Colon (tissue), 2 donors: Measurements from ENCODE around the gene TLE4.

Experiments
- FAIRE-seq: peaks from 2 replicates; lab custom pipeline; 2012; peaks lifted over from hg19 to GRCh38; lab: Jason Lieb, UNC
- donor health status: control.
- donor health status: control.

The TLE4 gene

DNA sequence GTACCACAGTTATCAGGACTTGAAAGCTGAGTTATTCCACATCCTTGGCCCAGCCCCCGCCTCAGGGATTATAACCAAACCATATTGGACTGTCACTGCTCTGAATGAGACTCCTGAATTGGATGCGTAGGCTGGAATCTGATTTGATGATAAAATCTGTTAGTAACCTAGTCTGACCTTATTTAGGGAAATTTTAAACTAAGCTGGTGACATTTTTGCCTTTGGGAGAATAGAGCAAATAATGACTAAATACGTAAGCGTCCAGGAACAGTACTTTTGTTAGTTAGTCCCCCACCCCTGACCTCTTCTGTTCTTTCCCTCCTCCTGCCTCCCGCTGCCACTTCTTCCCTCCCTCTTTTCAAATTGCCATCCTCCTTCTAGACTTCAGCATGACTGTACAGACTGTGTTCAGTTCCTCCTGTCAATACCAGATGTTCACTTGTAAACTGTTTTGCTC lies 92.6 kb downstream of the TLE4 start:
- FAIRE-seq = no peak

DNA sequence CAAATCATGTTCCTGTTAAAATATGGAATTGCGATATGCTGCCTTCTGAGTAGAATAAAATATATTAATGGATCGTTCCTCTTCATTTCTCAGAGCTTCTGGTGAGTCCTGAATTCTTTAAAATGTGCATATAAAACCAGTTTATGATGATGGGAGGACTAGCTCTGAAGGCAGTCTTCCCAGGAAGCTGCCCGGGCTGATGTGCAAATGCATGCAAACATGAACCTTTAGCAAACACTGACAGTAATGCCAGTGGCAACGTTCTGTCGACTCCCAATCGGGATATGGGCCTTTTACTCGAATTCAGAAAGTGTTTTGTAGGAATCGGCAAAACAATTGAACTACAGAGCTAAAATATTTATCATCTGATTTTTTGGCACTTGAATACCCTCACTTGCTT lies 93.6 kb downstream of the TLE4 start:
- FAIRE-seq = no peak

DNA sequence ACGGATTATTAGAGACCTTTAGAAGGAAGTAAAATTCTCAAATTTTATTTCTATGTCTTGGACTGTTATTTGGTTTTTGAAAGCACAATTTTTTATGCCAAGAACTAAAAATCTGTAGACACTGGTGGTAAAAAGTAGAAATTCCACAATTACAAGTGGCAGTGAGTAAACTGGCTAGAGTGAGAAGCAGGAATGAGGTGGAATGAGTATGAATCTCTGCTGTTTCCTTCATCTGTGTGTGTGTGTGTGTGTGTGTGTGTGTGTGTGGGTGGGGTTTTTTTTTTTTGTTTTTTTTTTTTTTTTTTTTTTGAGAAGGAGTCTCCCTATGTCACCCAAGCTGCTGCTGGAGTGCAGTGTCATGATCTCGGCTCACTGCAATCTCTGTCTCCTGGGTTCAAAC lies 94.2 kb downstream of the TLE4 start:
- FAIRE-seq = no peak

- no peak for FAIRE-seq
Observed at GRCh38 chr9:79667120-79667519, 95.4 kb downstream of the TLE4 start.

- no peak for FAIRE-seq
Observed at GRCh38 chr9:79667817-79668436, 96.2 kb downstream of the TLE4 start.

DNA sequence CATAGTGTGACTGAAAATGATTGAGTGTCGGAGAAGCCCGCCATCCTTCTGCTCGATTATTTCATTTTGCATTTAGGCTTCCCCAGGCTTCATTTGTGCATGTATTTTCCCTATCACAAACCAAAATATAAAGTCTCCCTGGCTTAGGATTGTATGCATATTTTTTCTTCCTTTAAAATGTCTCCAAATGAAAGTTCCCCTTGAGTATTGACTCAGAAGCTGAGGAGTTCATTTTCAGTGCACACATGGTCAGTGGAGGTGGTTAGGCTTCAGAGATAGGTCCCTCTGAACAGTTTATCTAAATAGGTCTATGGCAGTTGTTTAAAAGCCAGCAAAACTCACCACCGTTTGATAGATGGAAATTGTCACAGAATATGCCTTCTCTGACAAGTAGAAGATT lies 97.2 kb downstream of the TLE4 start:
- no peak for FAIRE-seq

- no peak for FAIRE-seq
Observed at GRCh38 chr9:79670269-79670961, 98.7 kb downstream of the TLE4 start.

DNA sequence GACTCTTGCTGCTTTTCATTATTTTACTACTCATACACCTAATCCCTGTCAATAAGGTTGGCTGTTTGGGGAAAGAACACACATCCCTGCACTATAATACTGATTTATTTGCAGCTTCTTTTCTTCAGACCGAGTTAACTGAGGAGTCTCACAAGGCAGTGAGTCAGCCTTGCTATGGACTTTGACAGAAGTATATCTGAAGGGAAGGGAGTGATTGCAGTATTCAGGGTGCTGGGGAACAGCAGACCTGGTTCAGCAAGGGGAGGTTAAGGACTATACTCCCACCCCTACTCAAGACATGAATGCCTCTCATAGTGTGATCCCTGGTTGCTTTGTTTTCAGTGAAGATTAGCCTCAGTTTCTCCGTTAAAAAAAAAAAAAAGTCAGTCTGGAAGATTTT lies 99.8 kb downstream of the TLE4 start:
- FAIRE-seq = no peak

- FAIRE-seq = no peak
Observed at GRCh38 chr9:79672236-79672635, 100.5 kb downstream of the TLE4 start.

- FAIRE-seq = no peak
Observed at GRCh38 chr9:79672891-79673290, 101.1 kb downstream of the TLE4 start.

- FAIRE-seq = no peak
Observed at GRCh38 chr9:79673614-79674013, 101.8 kb downstream of the TLE4 start.

DNA sequence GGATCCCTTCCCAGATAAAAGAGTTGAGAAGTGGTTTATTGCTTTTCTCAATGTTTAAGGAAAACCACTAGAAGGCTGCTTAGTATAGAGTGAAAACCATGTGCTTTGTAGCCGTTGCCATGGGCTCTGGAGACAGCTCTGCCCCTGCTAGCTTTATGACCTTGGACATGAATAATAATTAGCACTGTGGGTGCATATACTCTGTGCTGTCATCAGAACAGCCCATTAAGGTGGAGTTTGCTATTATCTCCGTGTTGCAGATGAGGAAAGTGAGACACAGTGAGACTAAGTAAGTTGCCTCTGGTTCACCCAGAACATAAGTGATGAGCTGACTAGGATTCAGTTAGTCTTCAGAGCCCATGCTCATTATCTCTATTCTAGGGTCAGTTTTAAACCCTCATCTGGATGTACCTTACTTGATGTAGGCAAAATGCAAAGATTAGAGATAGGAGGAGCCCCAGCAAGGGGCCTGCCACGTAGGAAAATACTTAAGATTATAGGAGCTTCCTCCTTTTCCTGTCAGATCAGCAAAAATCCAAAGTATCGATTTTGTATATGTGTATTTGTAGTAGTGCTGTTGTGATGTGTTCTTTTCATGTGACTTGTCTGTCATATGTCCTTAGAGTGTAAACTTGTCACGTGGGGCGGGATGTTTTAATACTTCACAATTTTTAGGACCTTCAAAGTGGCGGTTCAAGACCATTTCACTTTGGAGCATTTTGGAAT lies 102.5 kb downstream of the TLE4 start:
- no peak for FAIRE-seq

GRCh38 chr9:79681576-79681975 lies 109.8 kb downstream of the TLE4 start:
- no peak for FAIRE-seq

- no peak for FAIRE-seq
Observed at GRCh38 chr9:79682076-79682736, 110.4 kb downstream of the TLE4 start.

- no peak for FAIRE-seq
Observed at GRCh38 chr9:79684059-79684458, 112.3 kb downstream of the TLE4 start.

DNA sequence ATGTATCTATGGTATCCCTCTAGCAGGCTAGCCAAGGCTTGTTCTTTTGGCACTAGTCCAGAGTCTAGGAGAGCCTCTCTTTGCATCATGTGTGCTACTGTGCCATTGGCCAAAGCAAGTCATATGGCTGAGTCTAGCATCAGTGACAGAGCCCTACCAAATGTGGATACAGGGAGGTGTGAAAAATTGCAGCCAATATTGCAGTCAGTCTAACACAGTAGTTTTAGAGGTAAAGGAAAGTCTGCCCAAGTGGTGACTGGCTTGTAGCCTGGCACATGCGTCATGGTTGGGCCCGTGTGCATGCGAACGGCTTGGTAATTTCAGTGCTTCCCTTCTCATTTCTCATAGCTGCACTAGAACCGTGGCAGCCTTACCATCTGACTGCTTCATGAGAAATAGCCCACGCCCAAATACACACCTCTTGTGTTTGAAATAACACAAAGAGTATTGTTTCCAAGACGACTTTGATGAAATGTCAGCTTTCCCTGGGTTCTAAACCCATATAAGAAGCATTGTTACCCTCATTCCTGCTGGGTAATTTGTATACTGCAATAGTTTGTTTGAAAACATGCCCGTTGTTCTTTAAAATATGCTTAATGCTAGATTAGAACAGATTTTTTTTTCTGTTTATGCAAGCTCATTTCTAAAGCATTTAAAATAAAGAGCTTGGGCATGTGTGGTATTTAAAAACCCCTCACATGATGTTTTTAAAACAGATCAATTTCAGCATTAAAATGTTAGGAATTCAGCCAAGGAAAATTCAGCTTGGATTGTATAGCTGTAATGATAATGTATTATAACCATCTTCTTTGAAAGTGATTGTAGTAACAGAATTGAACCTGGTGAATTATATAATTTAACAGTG lies 113.2 kb downstream of the TLE4 start:
- FAIRE-seq = no peak

- FAIRE-seq = no peak
Observed at GRCh38 chr9:79685577-79685976, 113.8 kb downstream of the TLE4 start.

GRCh38 chr9:79686381-79687130 lies 114.8 kb downstream of the TLE4 start:
- no peak for FAIRE-seq

- FAIRE-seq = no peak
Observed at GRCh38 chr9:79687131-79687447, 115.3 kb downstream of the TLE4 start.

DNA sequence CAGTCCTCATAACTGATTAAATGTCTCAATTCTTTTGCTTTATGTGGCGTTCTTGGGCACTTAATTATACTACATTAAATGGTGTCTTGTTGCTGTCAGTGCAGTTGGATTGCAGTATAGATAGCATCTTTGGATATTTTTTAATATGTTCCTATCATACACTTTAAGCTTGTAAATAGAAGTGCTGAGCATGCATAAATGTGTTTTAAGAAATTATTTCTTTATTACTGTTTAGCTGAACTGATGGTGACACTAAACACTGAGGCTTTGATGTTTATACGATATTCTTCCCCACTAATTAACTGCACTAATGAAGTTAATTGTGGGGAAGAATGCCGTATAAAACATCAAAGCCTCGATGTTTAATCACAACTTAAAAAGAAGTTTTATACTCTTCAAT lies 116.6 kb downstream of the TLE4 start:
- no peak for FAIRE-seq

DNA sequence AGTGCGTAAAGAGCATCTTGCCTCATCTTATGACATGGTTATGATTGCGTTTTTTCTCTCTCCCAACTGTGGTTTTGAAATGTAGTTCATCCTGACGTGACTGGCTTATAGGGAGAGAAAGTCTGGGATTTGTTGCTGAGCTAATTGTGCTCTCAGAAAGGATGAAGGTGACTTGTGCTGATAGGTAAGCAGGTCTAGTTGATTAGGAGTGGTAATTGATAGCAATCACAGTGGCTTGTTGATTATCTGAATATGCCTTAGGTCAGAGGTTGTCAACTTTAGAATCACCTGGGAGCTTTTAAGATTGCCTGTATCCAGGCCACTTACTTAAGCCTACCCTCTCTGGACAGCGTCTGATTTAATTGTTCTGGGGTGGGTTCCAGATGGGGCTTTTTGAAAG lies 117.8 kb downstream of the TLE4 start:
- FAIRE-seq = no peak
